C4-2B (cell line): ENCODE results near the gene SEMA4B.

Experiments
- ZFX ChIP-seq: fragments of 450-650 bp; IDR thresholded peaks from 2 replicates; pipeline ENCODE4 v1.6.1; 2017
- TF ChIP-seq, protein P1 (sequence below): fragments of 450-650 bp; conservative IDR thresholded peaks from 2 replicates; pipeline ENCODE4 v1.5.1; 2017; ENCODE audit warnings: mild to moderate bottlenecking

DNA sequence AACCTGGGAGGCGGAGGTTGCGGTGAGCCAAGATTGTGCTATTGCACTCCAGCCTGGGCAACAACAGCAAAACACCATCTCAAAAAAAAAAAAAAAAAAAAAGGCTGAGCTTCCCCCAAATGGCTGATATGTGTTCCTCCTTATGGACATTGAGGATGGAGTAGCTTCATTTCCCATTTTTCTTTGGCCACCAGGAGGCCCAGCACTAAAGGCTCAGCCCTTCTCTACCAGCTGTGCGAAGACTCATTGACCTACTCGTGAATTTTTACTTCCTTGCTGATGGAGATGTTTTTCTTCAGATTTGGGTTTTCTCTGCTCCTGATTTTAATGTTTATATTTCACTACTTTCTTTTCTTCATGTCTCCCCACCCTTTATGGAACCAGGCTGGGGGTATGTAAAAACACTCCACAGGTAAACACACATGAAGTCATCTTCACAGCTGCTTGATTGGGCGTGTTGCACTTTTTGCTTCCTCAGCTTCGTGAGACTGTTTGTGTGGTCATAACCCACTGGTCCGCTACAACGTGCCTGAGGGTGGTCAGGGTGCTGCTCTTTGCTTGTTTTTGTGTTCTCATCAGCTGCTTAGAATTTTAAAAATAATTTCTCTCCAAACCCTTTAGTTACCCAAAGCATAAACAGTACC is 13.5 kb downstream of the SEMA4B start:
- TF ChIP-seq, protein P1, sequence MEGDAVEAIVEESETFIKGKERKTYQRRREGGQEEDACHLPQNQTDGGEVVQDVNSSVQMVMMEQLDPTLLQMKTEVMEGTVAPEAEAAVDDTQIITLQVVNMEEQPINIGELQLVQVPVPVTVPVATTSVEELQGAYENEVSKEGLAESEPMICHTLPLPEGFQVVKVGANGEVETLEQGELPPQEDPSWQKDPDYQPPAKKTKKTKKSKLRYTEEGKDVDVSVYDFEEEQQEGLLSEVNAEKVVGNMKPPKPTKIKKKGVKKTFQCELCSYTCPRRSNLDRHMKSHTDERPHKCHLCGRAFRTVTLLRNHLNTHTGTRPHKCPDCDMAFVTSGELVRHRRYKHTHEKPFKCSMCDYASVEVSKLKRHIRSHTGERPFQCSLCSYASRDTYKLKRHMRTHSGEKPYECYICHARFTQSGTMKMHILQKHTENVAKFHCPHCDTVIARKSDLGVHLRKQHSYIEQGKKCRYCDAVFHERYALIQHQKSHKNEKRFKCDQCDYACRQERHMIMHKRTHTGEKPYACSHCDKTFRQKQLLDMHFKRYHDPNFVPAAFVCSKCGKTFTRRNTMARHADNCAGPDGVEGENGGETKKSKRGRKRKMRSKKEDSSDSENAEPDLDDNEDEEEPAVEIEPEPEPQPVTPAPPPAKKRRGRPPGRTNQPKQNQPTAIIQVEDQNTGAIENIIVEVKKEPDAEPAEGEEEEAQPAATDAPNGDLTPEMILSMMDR, result no peak; the same call in 1 of the 2 replicates
- TF ChIP-seq ZFX, result no peak
